NCI-H187 treated with DMSO at 0.1 percent for 48 hours (cell line): ENCODE measurements around the gene CNDP1.
"Not testable (repeated sequence)": the region's sequence is repeated elsewhere in the genome, so short reads cannot be mapped to it uniquely, and the experiment has no call there.

Experiments used
- DNase-seq: peaks from one replicate; lab custom pipeline; 2025; lab: John Stamatoyannopoulos, UW

Gene CNDP1

GRCh38 chr18:74521068-74521725, 13.1 kb upstream of the CNDP1 start:
- no peak for DNase-seq

GRCh38 chr18:74522635-74523548, 11.4 kb upstream of the CNDP1 start:
- DNase-seq, result peak; percentile 21

- DNase-seq, result peak; percentile 28
Measured at GRCh38 chr18:74524097-74524496, 10.2 kb upstream of the CNDP1 start.

GRCh38 chr18:74524915-74525314, 9.4 kb upstream of the CNDP1 start:
- not testable (repeated sequence) for DNase-seq

GRCh38 chr18:74525741-74526140, 8.6 kb upstream of the CNDP1 start:
- no peak for DNase-seq

GRCh38 chr18:74526488-74526887, 7.8 kb upstream of the CNDP1 start:
- DNase-seq, result no peak

GRCh38 chr18:74528478-74528877, 5.8 kb upstream of the CNDP1 start:
- no peak for DNase-seq

GRCh38 chr18:74528913-74529312, 5.4 kb upstream of the CNDP1 start:
- no peak for DNase-seq

GRCh38 chr18:74529378-74529777, 4.9 kb upstream of the CNDP1 start:
- DNase-seq, result no peak

- DNase-seq, result no peak
Measured at GRCh38 chr18:74529811-74530583, 4.3 kb upstream of the CNDP1 start.

GRCh38 chr18:74530584-74530862, 3.8 kb upstream of the CNDP1 start:
- no peak for DNase-seq

- DNase-seq, result no peak
Measured at GRCh38 chr18:74531043-74531442, 3.3 kb upstream of the CNDP1 start.

GRCh38 chr18:74532511-74533025, 1.7 kb upstream of the CNDP1 start:
- no peak for DNase-seq

GRCh38 chr18:74533666-74534065, 634 bp upstream of the CNDP1 start:
- no peak for DNase-seq

- no peak for DNase-seq
Measured at GRCh38 chr18:74534981-74535649, 815 bp downstream of the CNDP1 start.

GRCh38 chr18:74539289-74539688, 5.0 kb downstream of the CNDP1 start:
- no peak for DNase-seq

- no peak for DNase-seq
Measured at GRCh38 chr18:74540652-74541421, 6.5 kb downstream of the CNDP1 start.

- no peak for DNase-seq
Measured at GRCh38 chr18:74541703-74542555, 7.6 kb downstream of the CNDP1 start.

GRCh38 chr18:74544898-74545297, 10.6 kb downstream of the CNDP1 start:
- no peak for DNase-seq

GRCh38 chr18:74546007-74546406, 11.7 kb downstream of the CNDP1 start:
- no peak for DNase-seq
